ENCODE results near the gene CPT1B. TPM values are rescaled to one million over a fixed set of nuclear protein-coding genes. Genes with fewer than 3 reads are reported as not detected.

Gene CPT1B
- total and polyA plus RNA-seq, 3 experiments from 2014 or later: 0.40 to 45.0 (median 43.6) TPM

DNA sequence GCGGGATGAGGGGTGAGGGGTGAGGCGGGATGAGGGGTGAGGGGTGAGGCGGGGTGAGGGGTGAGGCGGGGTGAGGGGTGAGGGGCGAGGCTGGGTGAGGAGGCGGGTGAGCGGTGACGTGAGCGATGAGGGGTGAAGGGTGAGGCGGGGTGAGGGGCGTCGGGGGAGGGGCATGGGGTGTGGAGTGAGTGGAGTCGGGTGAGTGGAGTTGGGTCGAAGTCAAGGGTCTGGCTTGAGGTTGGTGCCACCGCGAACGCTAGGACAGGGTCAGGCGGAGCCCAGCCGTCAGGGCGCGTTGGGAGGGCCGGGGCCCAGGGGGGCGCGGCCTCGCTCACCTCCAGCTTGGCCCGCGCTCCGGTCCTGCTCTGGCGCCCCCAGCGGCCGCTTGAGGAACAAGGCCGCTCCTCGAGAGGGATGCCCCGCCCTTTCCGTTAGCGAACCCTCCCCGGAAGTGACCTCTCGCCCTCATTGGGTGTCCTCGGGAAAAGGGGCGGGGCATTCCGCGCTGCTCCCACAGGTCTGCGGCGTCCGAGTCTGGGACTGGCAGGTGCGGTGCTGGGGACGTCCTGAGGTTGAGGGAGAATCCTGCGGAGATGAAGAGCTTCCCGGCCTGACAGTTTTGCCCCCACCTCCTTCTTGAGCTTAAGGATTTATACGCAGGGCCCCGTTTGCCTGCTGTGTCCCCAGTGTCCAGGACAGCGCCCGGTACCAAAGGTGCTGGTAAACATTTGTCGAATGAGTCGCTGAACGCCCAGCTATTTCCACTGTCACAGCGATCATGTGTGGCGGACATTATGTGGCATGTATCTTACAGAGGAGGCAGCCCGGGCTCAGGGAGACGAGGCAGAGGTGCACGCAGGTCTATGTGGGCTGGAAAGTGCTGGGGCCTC is 15.5 kb downstream of the CPT1B start, which contains the start of gene SYCE3:
Gene SYCE3, minus strand, starts transcription at position 397 of the 890 bp plus-strand sequence. CDS start 6,514 bp downstream, outside the sequence.
- Mint-ChIP-seq H3K27me3 (peaks cover 0 to 4% of the 10 kb centered on the region in 2 donors), H3K9me3 (no peaks in the 10 kb centered on the region), H3K4me1 (peaks cover 18 to 21% (median 19%) of the 10 kb centered on the region in 3 donors), H3K4me3 (peak within 1 kb of the TSS; percentile 81 to 98 (median 92)), H3K36me3 (peaks cover 0 to 4% (median 0%) of the 10 kb centered on the region in 3 donors), H3K27ac (peak within 1 kb of the TSS; percentile 74 to 98 (median 90))
- DNase-seq: peak; percentile 95 to 98 (median 97)
- Histone ChIP-seq H3K9me3 (ENCODE audit: low read length) (no peaks in the 10 kb centered on the region), H3K36me3 (ENCODE audit: insufficient read depth, low read length) (no peaks in the 10 kb centered on the region), H3K4me1 (ENCODE audit: insufficient read depth, low read length) (no peaks in the 10 kb centered on the region), H3K4me3 (ENCODE audit: low read length) (peak within 1 kb of the TSS; percentile 85), H3K27ac (ENCODE audit: low read depth, low read length) (peak within 1 kb of the TSS; percentile 29), H3K27me3 (ENCODE audit: insufficient read depth, low read length, poor library complexity, severe bottlenecking) (no peaks in the 10 kb centered on the region)
- ChIA-PET CTCF (interaction anchor here (0.5 to 4.5 kb wide), 28 partner anchors 8 to 332 kb away, joined by 3 to 58 read pairs (median 5); partner anchors contain the start of genes CHKB, CPT1B, KLHDC7B and LMF2), POLR2A (interaction anchor here (0.5 to 3.2 kb wide), 12 partner anchors 14 to 93 kb away, joined by 3 to 23 read pairs (median 6); partner anchors contain the start of genes LMF2, NCAPH2, SCO2 and TYMP)

DNA sequence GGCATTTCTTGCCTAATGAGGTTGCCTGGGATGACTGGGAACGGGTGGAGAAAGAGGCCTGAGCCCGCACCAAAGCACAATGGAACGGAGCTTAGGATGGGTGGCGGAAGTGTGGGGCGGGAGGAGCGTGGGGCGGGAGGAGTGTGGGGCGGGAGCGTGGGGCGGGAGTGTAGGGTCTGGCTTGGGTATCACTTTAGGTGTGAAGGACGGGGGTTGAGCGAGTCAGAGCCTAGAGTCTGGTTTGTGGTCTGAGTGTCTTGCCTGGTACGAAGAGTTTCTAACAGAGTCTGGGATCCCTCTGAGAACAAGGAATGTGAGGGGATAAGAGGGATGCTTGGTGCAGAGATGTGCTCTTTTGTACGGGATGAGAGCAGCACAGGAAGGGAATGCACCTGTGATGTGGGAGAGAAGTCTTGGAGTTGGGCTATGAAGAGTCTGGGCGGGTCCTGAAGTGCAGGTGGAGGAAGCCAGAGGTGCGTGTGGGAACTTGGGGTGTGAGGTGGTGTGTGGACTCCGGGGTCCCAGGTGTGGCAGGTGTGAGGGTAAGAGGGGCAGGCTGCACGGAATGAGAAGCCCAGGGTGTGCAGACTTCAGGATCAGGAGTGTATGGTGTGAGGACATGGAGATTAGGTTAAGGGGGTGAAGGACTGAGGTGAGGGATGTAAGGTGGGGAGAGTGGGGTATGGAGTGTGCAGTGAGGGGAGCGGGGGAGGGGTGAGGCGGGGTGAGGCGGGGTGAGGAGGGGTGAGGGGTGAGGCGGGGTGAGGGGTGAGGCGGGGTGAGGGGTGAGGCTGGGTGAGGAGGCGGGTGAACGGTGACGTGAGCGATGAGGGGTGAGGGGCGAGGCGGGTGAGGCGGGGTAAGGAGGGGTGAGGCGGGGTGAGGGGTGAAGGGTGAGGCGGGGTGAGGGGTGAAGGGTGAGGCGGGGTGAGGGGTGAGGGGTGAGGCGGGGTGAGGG is 16.5 kb downstream of the CPT1B start:
- DNase-seq: peak in 1 of 5 donors; percentile 44
- Mint-ChIP-seq H3K4me3 (peak overlapping the region; percentile 20 to 81 (median 58)), H3K9me3 (no peaks in the 10 kb centered on the region), H3K4me1 (peaks cover 18 to 21% (median 19%) of the 10 kb centered on the region in 3 donors), H3K36me3 (peaks cover 0 to 2% (median 0%) of the 10 kb centered on the region in 3 donors), H3K27ac (peak overlapping the region; percentile 45 to 89 (median 80)), H3K27me3 (peaks cover 0 to 4% of the 10 kb centered on the region in 2 donors)
- H3K4me3 ChIP-seq (ENCODE audit: low read length): no peak overlapping the region
- no peaks in the 10 kb centered on the region for H3K4me1 ChIP-seq (ENCODE audit: insufficient read depth, low read length)
- H3K9me3 ChIP-seq (ENCODE audit: low read length): no peaks in the 10 kb centered on the region
- no peaks in the 10 kb centered on the region for H3K36me3 ChIP-seq (ENCODE audit: insufficient read depth, low read length)
- no peaks in the 10 kb centered on the region for H3K27me3 ChIP-seq (ENCODE audit: insufficient read depth, low read length, poor library complexity, severe bottlenecking)
- no peak overlapping the region for H3K27ac ChIP-seq (ENCODE audit: low read depth, low read length)
- POLR2A ChIA-PET: no interaction called here
- CTCF ChIA-PET: interaction anchor here (1.9 kb wide), 1 partner anchor 36 kb away, joined by 10 read pairs; the partner anchor contains the start of gene SCO2

DNA sequence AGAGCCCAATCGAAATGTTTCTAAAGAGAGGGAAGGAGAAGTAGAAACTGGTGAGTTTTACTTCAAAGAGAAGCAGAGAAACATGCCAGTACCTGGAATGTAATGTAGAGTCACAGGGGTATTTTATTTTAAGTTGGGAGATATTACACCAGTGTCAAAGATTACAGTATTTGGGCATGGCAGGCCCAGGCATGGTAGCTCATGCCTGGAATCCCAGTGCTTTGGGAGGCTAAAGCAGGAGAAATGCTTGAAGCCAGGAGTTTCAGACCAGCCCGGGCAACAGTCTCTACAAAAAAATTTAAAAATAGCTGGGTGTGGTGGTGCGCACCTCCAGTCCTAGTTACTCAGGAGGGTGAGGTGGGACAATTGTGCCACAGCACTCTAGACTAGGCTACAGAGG is 18.2 kb downstream of the CPT1B start:
- no peaks in the 10 kb centered on the region for H3K27me3 Mint-ChIP-seq
- ChIA-PET POLR2A (no interaction called here), CTCF (interaction anchor here (1.3 to 1.9 kb wide), 3 partner anchors 12 to 46 kb away, joined by 3 to 10 read pairs (median 8); partner anchors contain the start of gene SCO2)
- H3K4me3 ChIP-seq (ENCODE audit: low read length): no peak overlapping the region
- no peak overlapping the region for H3K4me3 Mint-ChIP-seq
- no peaks in the 10 kb centered on the region for H3K9me3 Mint-ChIP-seq
- H3K4me1 Mint-ChIP-seq: peaks cover 18 to 21% (median 19%) of the 10 kb centered on the region in 3 donors
- H3K27ac Mint-ChIP-seq: no peak overlapping the region
- no peaks in the 10 kb centered on the region for H3K4me1 ChIP-seq (ENCODE audit: insufficient read depth, low read length)
- H3K36me3 Mint-ChIP-seq: peaks cover 0 to 2% (median 0%) of the 10 kb centered on the region in 3 donors
- no peak for DNase-seq
- H3K36me3 ChIP-seq (ENCODE audit: insufficient read depth, low read length): no peaks in the 10 kb centered on the region
- H3K27ac ChIP-seq (ENCODE audit: low read depth, low read length): no peak overlapping the region
- no peaks in the 10 kb centered on the region for H3K27me3 ChIP-seq (ENCODE audit: insufficient read depth, low read length, poor library complexity, severe bottlenecking)
- H3K9me3 ChIP-seq (ENCODE audit: low read length): no peaks in the 10 kb centered on the region

DNA sequence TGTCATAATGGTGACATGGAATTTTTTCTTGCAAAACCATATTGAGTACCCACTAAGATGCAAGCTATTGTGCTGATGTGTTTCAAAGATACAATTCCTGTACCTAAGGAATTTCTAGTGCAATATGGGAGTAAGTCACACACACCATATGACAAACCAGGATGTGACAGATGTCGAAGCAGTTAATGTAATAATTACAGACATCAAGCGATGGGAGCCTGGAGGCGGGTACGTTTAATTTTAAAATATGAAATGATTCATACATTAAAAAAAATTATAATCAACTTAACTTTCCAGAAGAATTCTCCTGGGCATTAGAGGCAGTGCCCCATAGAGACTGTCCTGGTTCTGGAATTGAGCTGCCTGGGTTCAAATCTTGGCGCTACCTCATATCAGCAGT is 21.5 kb downstream of the CPT1B start:
- Histone ChIP-seq H3K27ac (ENCODE audit: low read depth, low read length) (no peak overlapping the region), H3K4me1 (ENCODE audit: insufficient read depth, low read length) (no peaks in the 10 kb centered on the region), H3K27me3 (ENCODE audit: insufficient read depth, low read length, poor library complexity, severe bottlenecking) (no peaks in the 10 kb centered on the region), H3K9me3 (ENCODE audit: low read length) (no peaks in the 10 kb centered on the region), H3K36me3 (ENCODE audit: insufficient read depth, low read length) (no peaks in the 10 kb centered on the region), H3K4me3 (ENCODE audit: low read length) (no peak overlapping the region)
- H3K4me1 Mint-ChIP-seq: peaks cover 7 to 10% (median 8%) of the 10 kb centered on the region in 3 donors
- ChIA-PET CTCF (interaction anchor here (1.1 to 2.1 kb wide), 3 partner anchors 11 to 65 kb away, joined by 3 to 7 read pairs (median 4); partner anchors contain the start of genes KLHDC7B and SCO2), POLR2A (interaction anchor here (1.3 kb wide), 1 partner anchor 16 kb away, joined by 3 read pairs; no protein-coding TSS in a partner anchor)
- H3K36me3 Mint-ChIP-seq: no peaks in the 10 kb centered on the region
- no peak overlapping the region for H3K27ac Mint-ChIP-seq
- H3K9me3 Mint-ChIP-seq: no peaks in the 10 kb centered on the region
- peak in 1 of 5 donors; percentile 8 for DNase-seq
- no peak overlapping the region for H3K4me3 Mint-ChIP-seq
- H3K27me3 Mint-ChIP-seq: no peaks in the 10 kb centered on the region

DNA sequence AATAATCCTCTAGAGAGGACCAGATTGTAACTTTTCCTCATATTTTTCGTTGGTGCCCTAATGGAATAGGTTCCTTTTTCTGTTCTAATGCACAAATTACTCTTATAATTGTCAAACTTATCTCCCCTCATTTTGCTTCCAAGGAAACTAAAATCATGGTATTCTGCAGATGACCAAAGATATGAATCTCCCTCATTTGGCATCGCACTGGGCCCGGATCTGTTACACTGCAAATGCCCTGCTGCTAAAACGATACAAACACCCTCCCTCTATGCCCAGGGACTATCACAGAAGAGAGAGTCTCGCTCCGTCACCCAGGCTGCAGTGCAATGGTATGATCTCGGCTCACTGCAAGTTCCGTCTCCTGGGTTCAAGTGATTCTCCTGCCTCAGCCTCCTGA is 24.9 kb downstream of the CPT1B start:
- DNase-seq: peak in 1 of 5 donors; percentile 12
- Histone ChIP-seq H3K27ac (ENCODE audit: low read depth, low read length) (no peak overlapping the region), H3K9me3 (ENCODE audit: low read length) (no peaks in the 10 kb centered on the region), H3K36me3 (ENCODE audit: insufficient read depth, low read length) (no peaks in the 10 kb centered on the region), H3K27me3 (ENCODE audit: insufficient read depth, low read length, poor library complexity, severe bottlenecking) (no peaks in the 10 kb centered on the region), H3K4me3 (ENCODE audit: low read length) (no peak overlapping the region), H3K4me1 (ENCODE audit: insufficient read depth, low read length) (peaks cover 25% of the 10 kb centered on the region)
- Mint-ChIP-seq H3K27ac (no peak overlapping the region), H3K4me3 (no peak overlapping the region), H3K27me3 (no peaks in the 10 kb centered on the region), H3K4me1 (peaks cover 15 to 27% (median 17%) of the 10 kb centered on the region in 3 donors), H3K9me3 (no peaks in the 10 kb centered on the region), H3K36me3 (peaks cover 0 to 2% (median 0%) of the 10 kb centered on the region in 3 donors)
- POLR2A ChIA-PET: no interaction called here
- CTCF ChIA-PET: no interaction called here

DNA sequence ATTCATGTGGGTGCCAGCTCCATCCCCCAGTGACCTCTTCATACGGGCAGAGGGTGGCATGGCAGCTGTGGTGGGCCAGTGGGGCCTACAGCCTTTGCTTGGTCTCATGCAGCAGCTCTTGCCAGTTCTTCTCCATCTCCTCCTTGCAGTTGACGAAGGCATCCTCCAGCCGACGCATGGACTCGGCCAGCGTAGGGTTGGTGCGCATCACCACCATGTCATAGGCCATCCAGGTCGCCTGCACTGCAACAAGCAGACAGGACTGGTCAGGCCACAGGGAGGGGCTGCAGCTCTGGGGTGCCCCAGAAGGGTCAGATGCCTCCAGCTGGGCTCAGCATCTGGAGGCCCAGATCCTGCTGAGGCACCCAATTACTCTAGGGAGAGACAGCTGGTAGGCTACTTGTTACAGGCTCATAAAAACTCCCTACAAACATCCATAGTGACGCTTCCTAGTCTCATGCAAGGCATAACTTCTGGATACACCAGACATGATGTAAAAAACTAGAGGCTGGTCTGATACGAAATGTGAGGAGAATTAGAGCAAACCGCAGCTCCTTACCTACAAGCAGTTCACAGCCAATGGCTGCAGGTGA is 27.0 kb downstream of the CPT1B start:
- H3K36me3 Mint-ChIP-seq: peaks cover 0 to 2% (median 0%) of the 10 kb centered on the region in 3 donors
- Histone ChIP-seq H3K27me3 (ENCODE audit: insufficient read depth, low read length, poor library complexity, severe bottlenecking) (no peaks in the 10 kb centered on the region), H3K27ac (ENCODE audit: low read depth, low read length) (no peak overlapping the region), H3K4me1 (ENCODE audit: insufficient read depth, low read length) (peaks cover 29% of the 10 kb centered on the region), H3K4me3 (ENCODE audit: low read length) (no peak overlapping the region), H3K36me3 (ENCODE audit: insufficient read depth, low read length) (no peaks in the 10 kb centered on the region), H3K9me3 (ENCODE audit: low read length) (no peaks in the 10 kb centered on the region)
- peak in 1 of 5 donors; percentile 30 for DNase-seq
- H3K9me3 Mint-ChIP-seq: no peaks in the 10 kb centered on the region
- peak overlapping the region in 3 of 8 donors; percentile 65 to 81 (median 68) for H3K27ac Mint-ChIP-seq
- peak overlapping the region in 5 of 7 donors; percentile 32 to 81 (median 60) for H3K4me3 Mint-ChIP-seq
- POLR2A ChIA-PET: interaction anchor here (1.4 to 2.0 kb wide), 2 partner anchors 12 to 26 kb away, joined by 4 to 6 read pairs; partner anchors contain the start of gene SCO2
- CTCF ChIA-PET: interaction anchor here (1.5 to 4.6 kb wide), 4 partner anchors 12 to 69 kb away, joined by 7 to 47 read pairs (median 20); partner anchors contain the start of genes SCO2 and SYCE3
- no peaks in the 10 kb centered on the region for H3K27me3 Mint-ChIP-seq
- H3K4me1 Mint-ChIP-seq: peaks cover 15 to 34% (median 18%) of the 10 kb centered on the region in 3 donors

DNA sequence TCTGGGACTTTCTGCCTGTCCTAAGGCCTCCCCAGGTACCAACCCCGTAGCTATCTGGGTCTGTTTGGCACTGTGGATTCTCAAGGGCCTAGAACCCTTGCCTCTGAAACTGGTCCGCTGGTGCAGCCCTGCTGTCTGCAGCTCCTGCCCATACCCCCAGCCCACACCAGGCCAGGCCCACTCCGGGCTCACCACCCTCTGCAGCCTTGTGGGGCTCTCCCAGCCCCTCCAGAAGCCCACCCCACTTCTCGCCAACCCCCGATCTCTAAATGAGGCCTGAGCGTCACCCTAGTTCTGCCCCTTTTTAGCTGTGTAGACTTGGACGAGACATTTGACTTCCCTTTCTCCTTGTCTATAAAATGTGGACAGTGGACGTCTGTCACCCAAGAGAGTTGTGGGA is 27.8 kb downstream of the CPT1B start:
- no peaks in the 10 kb centered on the region for H3K27me3 ChIP-seq (ENCODE audit: insufficient read depth, low read length, poor library complexity, severe bottlenecking)
- H3K27ac Mint-ChIP-seq: peak overlapping the region in 7 of 8 donors; percentile 39 to 86 (median 72)
- DNase-seq: peak in 1 of 5 donors; percentile 31
- ChIA-PET POLR2A (interaction anchor here (1.4 to 2.0 kb wide), 2 partner anchors 11 to 25 kb away, joined by 4 to 6 read pairs; partner anchors contain the start of gene SCO2), CTCF (interaction anchor here (1.5 to 4.6 kb wide), 4 partner anchors 13 to 70 kb away, joined by 7 to 47 read pairs (median 20); partner anchors contain the start of genes SCO2 and SYCE3)
- no peak overlapping the region for H3K4me3 ChIP-seq (ENCODE audit: low read length)
- peaks cover 22 to 43% (median 26%) of the 10 kb centered on the region in 3 donors for H3K4me1 Mint-ChIP-seq
- H3K36me3 Mint-ChIP-seq: peaks cover 0 to 2% (median 0%) of the 10 kb centered on the region in 3 donors
- H3K27me3 Mint-ChIP-seq: no peaks in the 10 kb centered on the region
- no peaks in the 10 kb centered on the region for H3K9me3 ChIP-seq (ENCODE audit: low read length)
- H3K27ac ChIP-seq (ENCODE audit: low read depth, low read length): no peak overlapping the region
- no peaks in the 10 kb centered on the region for H3K9me3 Mint-ChIP-seq
- peaks cover 36% of the 10 kb centered on the region for H3K4me1 ChIP-seq (ENCODE audit: insufficient read depth, low read length)
- no peaks in the 10 kb centered on the region for H3K36me3 ChIP-seq (ENCODE audit: insufficient read depth, low read length)
- H3K4me3 Mint-ChIP-seq: peak overlapping the region; percentile 72 to 84 (median 77)

Data from CD8-positive, alpha-beta memory T cell (primary cell).